ENCODE results near the gene PSMF1. TPM values are rescaled to one million over a fixed set of nuclear protein-coding genes. Genes with fewer than 3 reads are reported as not detected.
A peak's percentile ranks its signal among the peaks of the same experiment; 100 is the strongest.

The PSMF1 gene
- total and polyA plus RNA-seq, 2 of the 13 experiments (the other 11 are each of a cell fraction or from before 2014, with no cell fraction given), result 82.5 to 86.0 TPM

DNA sequence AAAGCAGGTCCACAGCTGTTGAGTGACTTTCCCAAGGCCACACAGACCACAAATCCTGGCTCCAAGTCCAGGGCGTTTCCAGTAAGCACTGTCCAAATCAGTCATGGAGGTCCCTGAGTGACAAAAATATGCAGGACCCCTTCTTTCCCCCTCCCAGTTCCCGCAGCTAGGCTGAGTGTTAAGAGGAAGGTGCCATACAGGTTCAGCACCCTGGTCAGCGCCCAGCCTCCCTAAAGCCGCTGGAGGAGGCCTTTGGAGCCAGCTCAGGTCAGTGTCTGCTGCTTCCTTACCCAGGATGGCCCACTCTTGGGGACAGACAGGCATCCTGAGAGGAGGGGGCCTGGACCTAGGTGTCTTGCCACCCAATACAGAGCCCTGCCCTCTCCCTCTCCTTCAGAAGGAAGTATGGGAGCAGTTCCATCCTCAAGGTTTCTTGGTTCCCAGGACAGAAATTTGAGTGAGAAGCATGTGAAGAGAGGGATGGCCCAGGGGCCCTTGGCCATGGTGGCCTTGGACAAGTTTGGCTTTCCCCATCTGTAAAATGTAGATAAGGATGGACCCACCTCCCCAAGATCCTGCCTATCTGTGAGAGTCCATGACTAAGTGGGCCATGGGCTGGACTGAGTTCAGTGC is 53.2 kb downstream of the PSMF1 start (continued):
- TF ChIP-seq ZNF598 (CRISPR knock-in tag; IDR thresholded peaks at IDR 0.05; ENCODE audit: borderline replicate concordance) (0 out of 2 replicates have a peak, but pooled peaks have one; percentile 24), SNAI1 (CRISPR knock-in tag; IDR thresholded peaks at IDR 0.05; ENCODE audit: borderline replicate concordance) (0 out of 2 replicates have a peak, but pooled peaks have one; percentile 26), TSC22D2 (CRISPR knock-in tag; IDR thresholded peaks at IDR 0.05; ENCODE audit: borderline replicate concordance) (0 out of 2 replicates have a peak, but pooled peaks have one; percentile 39), ZNF776 (CRISPR knock-in tag; IDR thresholded peaks at IDR 0.05) (0 out of 2 replicates have a peak, but pooled peaks have one; percentile 4), ZNF792 (CRISPR knock-in tag; IDR thresholded peaks at IDR 0.05) (0 out of 2 replicates have a peak, but pooled peaks have one; percentile 25), EED (CRISPR knock-in tag; IDR thresholded peaks at IDR 0.05) (0 out of 2 replicates have a peak, but pooled peaks have one; percentile 58), NRL (CRISPR knock-in tag; IDR thresholded peaks at IDR 0.05; ENCODE audit: borderline replicate concordance) (0 out of 2 replicates have a peak, but pooled peaks have one; percentile 21), STAG1 (CRISPR knock-in tag; IDR thresholded peaks at IDR 0.05) (no peak), AKAP8 (CRISPR knock-in tag; IDR thresholded peaks at IDR 0.05) (0 out of 2 replicates have a peak, but pooled peaks have one; percentile 38)
- TF ChIP-seq, protein P1, sequence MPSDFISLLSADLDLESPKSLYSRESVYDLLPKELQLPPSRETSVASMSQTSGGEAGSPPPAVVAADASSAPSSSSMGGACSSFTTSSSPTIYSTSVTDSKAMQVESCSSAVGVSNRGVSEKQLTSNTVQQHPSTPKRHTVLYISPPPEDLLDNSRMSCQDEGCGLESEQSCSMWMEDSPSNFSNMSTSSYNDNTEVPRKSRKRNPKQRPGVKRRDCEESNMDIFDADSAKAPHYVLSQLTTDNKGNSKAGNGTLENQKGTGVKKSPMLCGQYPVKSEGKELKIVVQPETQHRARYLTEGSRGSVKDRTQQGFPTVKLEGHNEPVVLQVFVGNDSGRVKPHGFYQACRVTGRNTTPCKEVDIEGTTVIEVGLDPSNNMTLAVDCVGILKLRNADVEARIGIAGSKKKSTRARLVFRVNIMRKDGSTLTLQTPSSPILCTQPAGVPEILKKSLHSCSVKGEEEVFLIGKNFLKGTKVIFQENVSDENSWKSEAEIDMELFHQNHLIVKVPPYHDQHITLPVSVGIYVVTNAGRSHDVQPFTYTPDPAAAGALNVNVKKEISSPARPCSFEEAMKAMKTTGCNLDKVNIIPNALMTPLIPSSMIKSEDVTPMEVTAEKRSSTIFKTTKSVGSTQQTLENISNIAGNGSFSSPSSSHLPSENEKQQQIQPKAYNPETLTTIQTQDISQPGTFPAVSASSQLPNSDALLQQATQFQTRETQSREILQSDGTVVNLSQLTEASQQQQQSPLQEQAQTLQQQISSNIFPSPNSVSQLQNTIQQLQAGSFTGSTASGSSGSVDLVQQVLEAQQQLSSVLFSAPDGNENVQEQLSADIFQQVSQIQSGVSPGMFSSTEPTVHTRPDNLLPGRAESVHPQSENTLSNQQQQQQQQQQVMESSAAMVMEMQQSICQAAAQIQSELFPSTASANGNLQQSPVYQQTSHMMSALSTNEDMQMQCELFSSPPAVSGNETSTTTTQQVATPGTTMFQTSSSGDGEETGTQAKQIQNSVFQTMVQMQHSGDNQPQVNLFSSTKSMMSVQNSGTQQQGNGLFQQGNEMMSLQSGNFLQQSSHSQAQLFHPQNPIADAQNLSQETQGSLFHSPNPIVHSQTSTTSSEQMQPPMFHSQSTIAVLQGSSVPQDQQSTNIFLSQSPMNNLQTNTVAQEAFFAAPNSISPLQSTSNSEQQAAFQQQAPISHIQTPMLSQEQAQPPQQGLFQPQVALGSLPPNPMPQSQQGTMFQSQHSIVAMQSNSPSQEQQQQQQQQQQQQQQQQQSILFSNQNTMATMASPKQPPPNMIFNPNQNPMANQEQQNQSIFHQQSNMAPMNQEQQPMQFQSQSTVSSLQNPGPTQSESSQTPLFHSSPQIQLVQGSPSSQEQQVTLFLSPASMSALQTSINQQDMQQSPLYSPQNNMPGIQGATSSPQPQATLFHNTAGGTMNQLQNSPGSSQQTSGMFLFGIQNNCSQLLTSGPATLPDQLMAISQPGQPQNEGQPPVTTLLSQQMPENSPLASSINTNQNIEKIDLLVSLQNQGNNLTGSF (CRISPR knock-in tag; IDR thresholded peaks at IDR 0.05), result peak; percentile 90
- TF ChIP-seq, protein P2, sequence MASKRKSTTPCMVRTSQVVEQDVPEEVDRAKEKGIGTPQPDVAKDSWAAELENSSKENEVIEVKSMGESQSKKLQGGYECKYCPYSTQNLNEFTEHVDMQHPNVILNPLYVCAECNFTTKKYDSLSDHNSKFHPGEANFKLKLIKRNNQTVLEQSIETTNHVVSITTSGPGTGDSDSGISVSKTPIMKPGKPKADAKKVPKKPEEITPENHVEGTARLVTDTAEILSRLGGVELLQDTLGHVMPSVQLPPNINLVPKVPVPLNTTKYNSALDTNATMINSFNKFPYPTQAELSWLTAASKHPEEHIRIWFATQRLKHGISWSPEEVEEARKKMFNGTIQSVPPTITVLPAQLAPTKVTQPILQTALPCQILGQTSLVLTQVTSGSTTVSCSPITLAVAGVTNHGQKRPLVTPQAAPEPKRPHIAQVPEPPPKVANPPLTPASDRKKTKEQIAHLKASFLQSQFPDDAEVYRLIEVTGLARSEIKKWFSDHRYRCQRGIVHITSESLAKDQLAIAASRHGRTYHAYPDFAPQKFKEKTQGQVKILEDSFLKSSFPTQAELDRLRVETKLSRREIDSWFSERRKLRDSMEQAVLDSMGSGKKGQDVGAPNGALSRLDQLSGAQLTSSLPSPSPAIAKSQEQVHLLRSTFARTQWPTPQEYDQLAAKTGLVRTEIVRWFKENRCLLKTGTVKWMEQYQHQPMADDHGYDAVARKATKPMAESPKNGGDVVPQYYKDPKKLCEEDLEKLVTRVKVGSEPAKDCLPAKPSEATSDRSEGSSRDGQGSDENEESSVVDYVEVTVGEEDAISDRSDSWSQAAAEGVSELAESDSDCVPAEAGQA (IDR thresholded peaks at IDR 0.05; ENCODE audit: low read depth), result no peak
- TF ChIP-seq, protein P2 (CRISPR knock-in tag; IDR thresholded peaks at IDR 0.05; ENCODE audit: borderline replicate concordance), result 0 out of 2 replicates have a peak, but pooled peaks have one; percentile 39
- TF ChIP-seq, protein P3, sequence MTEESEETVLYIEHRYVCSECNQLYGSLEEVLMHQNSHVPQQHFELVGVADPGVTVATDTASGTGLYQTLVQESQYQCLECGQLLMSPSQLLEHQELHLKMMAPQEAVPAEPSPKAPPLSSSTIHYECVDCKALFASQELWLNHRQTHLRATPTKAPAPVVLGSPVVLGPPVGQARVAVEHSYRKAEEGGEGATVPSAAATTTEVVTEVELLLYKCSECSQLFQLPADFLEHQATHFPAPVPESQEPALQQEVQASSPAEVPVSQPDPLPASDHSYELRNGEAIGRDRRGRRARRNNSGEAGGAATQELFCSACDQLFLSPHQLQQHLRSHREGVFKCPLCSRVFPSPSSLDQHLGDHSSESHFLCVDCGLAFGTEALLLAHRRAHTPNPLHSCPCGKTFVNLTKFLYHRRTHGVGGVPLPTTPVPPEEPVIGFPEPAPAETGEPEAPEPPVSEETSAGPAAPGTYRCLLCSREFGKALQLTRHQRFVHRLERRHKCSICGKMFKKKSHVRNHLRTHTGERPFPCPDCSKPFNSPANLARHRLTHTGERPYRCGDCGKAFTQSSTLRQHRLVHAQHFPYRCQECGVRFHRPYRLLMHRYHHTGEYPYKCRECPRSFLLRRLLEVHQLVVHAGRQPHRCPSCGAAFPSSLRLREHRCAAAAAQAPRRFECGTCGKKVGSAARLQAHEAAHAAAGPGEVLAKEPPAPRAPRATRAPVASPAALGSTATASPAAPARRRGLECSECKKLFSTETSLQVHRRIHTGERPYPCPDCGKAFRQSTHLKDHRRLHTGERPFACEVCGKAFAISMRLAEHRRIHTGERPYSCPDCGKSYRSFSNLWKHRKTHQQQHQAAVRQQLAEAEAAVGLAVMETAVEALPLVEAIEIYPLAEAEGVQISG (CRISPR knock-in tag; IDR thresholded peaks at IDR 0.05), result peak; percentile 75
